IMR-90 (cell line): ENCODE results near the gene UGT3A1. TPM values are rescaled to one million over a fixed set of nuclear protein-coding genes. Genes with fewer than 3 reads are reported as not detected.

Source experiments
- ATAC-seq: fragments of 200-7000 bp; cut with Tn5 transposase; 2 replicates; pipeline ENCODE4 v1.9.1; 2020; ENCODE audit warnings: low read depth, mild to moderate bottlenecking, moderate library complexity
- BruUV-seq: library from RNA; stranded (reverse); fragments of 400-500 nt; replicated peaks from 2 replicates; lab custom pipeline; 2021; lab: Mats Ljungman, UMichigan
- CTCF ChIA-PET: fragments of 300-600 bp; formaldehyde crosslinking; extraction: SDS; loops from one replicate; lab custom pipeline; 2021; ENCODE audit warnings: antibody characterized with exemption; lab: Yijun Ruan, JAX
- POLR2A ChIA-PET: fragments of 300-600 bp; sonication (Branson Sonifier 250); formaldehyde crosslinking; loops from one replicate; lab custom pipeline; 2022; ENCODE audit warnings: antibody characterized with exemption; ENCODE audit not compliant: unreplicated experiment; lab: Charles Lee
- DNase-seq: peaks from one replicate; pipeline ENCODE4 v3.0.0; 2013
- H2AFZ ChIP-seq: replicated peaks from 2 replicates; pipeline ENCODE3; 2013; ENCODE audit warnings: low read length, mild to moderate bottlenecking; ENCODE audit not compliant: poor library complexity
- H2AK5ac ChIP-seq: 2 replicates; pipeline ENCODE4 v1.6.1; 2013; ENCODE audit warnings: low read depth, low read length, inconsistent platforms
- H2AK9ac ChIP-seq: replicated peaks from 2 replicates; pipeline ENCODE3; 2013; ENCODE audit warnings: mild to moderate bottlenecking, low read depth, low read length, moderate library complexity; ENCODE audit not compliant: poor library complexity
- H2BK120ac ChIP-seq: 2 replicates; pipeline ENCODE4 v1.6.1; 2013; ENCODE audit warnings: low read depth, low read length, inconsistent platforms
- H2BK15ac ChIP-seq: 3 replicates; pipeline ENCODE4 v1.6.1; 2013; ENCODE audit warnings: low read depth, low read length, inconsistent platforms
- H2BK20ac ChIP-seq: 2 replicates; pipeline ENCODE4 v1.6.1; 2013; ENCODE audit warnings: low read depth, mild to moderate bottlenecking, inconsistent platforms, low read length, moderate library complexity
- H2BK5ac ChIP-seq: 2 replicates; pipeline ENCODE4 v1.6.1; 2013; ENCODE audit warnings: mild to moderate bottlenecking, low read depth, low read length, inconsistent platforms; ENCODE audit not compliant: poor library complexity, severe bottlenecking
- H3K14ac ChIP-seq: replicated peaks from 2 replicates; pipeline ENCODE4 v1.6.1; 2013; ENCODE audit warnings: low read depth, low read length, inconsistent platforms
- H3K18ac ChIP-seq: 2 replicates; pipeline ENCODE4 v1.6.1; 2013; ENCODE audit warnings: low read depth, low read length, control low read depth
- H3K23ac ChIP-seq: 2 replicates; pipeline ENCODE4 v1.6.1; 2013; ENCODE audit warnings: low read depth, low read length, inconsistent platforms
- H3K27ac ChIP-seq: 2 replicates; pipeline ENCODE4 v1.5.1; 2013; ENCODE audit warnings: mild to moderate bottlenecking, control low read depth, low read length; ENCODE audit not compliant: insufficient read depth
- H3K27me3 ChIP-seq: 2 replicates; pipeline ENCODE4 v1.6.1; 2013; ENCODE audit warnings: low read length; ENCODE audit not compliant: control insufficient read depth, insufficient read depth
- H3K36me3 ChIP-seq: 2 replicates; pipeline ENCODE4 v1.6.1; 2013; ENCODE audit warnings: low read length, mixed read lengths; ENCODE audit not compliant: control insufficient read depth, insufficient read depth
- H3K4ac ChIP-seq: 2 replicates; pipeline ENCODE4 v1.6.1; 2013; ENCODE audit warnings: low read depth, low read length, inconsistent platforms
- H3K4me1 ChIP-seq: 2 replicates; pipeline ENCODE4 v1.6.1; 2013; ENCODE audit warnings: low read length, mixed read lengths; ENCODE audit not compliant: control insufficient read depth, insufficient read depth
- H3K4me2 ChIP-seq: 2 replicates; pipeline ENCODE4 v1.6.1; 2013; ENCODE audit warnings: low read depth, mild to moderate bottlenecking, control low read depth, low read length, moderate library complexity
- H3K4me3 ChIP-seq: 2 replicates; pipeline ENCODE4 v1.5.1; 2013; ENCODE audit warnings: low read depth, mild to moderate bottlenecking, control low read depth, low read length, moderate library complexity; ENCODE audit not compliant: insufficient read depth
- H3K56ac ChIP-seq: 2 replicates; pipeline ENCODE4 v1.6.1; 2013; ENCODE audit warnings: low read length, inconsistent platforms; ENCODE audit not compliant: insufficient read depth; ENCODE audit errors: extremely low read depth
- H3K79me1 ChIP-seq, 2 experiments: 2 replicates each; pipeline ENCODE4 v1.6.1; 2013; ENCODE audit warnings: low read length in 2 of 2, inconsistent platforms in 1 of 2, low read depth in 1 of 2
- H3K9ac ChIP-seq: 2 replicates; pipeline ENCODE4 v1.6.1; 2013; ENCODE audit warnings: low read depth, low read length, control low read depth
- H3K9me1 ChIP-seq: 2 replicates; pipeline ENCODE4 v1.6.1; 2013; ENCODE audit warnings: low read length, inconsistent platforms; ENCODE audit not compliant: insufficient read depth
- H3K9me3 ChIP-seq: 2 replicates; pipeline ENCODE4 v1.6.1; 2013; ENCODE audit warnings: low read length; ENCODE audit not compliant: control insufficient read depth, insufficient read depth
- H4K20me1 ChIP-seq: 2 replicates; pipeline ENCODE4 v1.6.1; 2013; ENCODE audit warnings: low read length, inconsistent platforms; ENCODE audit not compliant: insufficient read depth
- H4K5ac ChIP-seq: 2 replicates; pipeline ENCODE4 v1.6.1; 2013; ENCODE audit warnings: mild to moderate bottlenecking, low read depth, low read length, control low read depth
- H4K8ac ChIP-seq, 2 experiments: 2 replicates each; pipeline ENCODE4 v1.6.1; 2013; ENCODE audit warnings: low read depth in 2 of 2, low read length in 2 of 2, control low read depth in 1 of 2, inconsistent platforms in 1 of 2
- H4K91ac ChIP-seq: 2 replicates; pipeline ENCODE4 v1.6.1; 2013; ENCODE audit warnings: low read depth, low read length, inconsistent platforms; ENCODE audit not compliant: insufficient read depth
- BHLHE40 ChIP-seq: fragments of 150-350 bp; IDR thresholded peaks from 2 replicates; pipeline ENCODE4 v1.6.1; 2016; ENCODE audit warnings: mild to moderate bottlenecking, low read depth, low read length
- CEBPB ChIP-seq: IDR thresholded peaks from 2 replicates; pipeline ENCODE4 v1.6.1; 2012; ENCODE audit warnings: low read depth, low read length, improper control_type of control experiment
- ELK1 ChIP-seq: fragments of 150-350 bp; IDR thresholded peaks from 2 replicates; pipeline ENCODE4 v1.6.1; 2016; ENCODE audit warnings: low read depth, mild to moderate bottlenecking, low read length, moderate library complexity, borderline replicate concordance
- FOS ChIP-seq: fragments of 150-350 bp; IDR thresholded peaks from 2 replicates; pipeline ENCODE4 v1.6.1; 2016; ENCODE audit warnings: low read depth, low read length
- MAFK ChIP-seq: IDR thresholded peaks from 2 replicates; pipeline ENCODE4 v1.6.1; 2012; ENCODE audit warnings: low read depth, low read length, improper control_type of control experiment
- RCOR1 ChIP-seq: IDR thresholded peaks from 2 replicates; pipeline ENCODE4 v1.6.1; 2012; ENCODE audit warnings: mild to moderate bottlenecking, low read length, improper control_type of control experiment; ENCODE audit not compliant: insufficient replicate concordance
- WGBS, 2 experiments: methylation state at CpG; one replicate each; pipeline versions ENCODE4 v1.1.5 to v1.1.7; 2013; ENCODE audit warnings: missing lambda C conversion rate in 2 of 2; ENCODE audit not compliant: insufficient read length in 1 of 2; ENCODE audit errors: extremely low coverage in 2 of 2; 5-methylcytosine and 5-hydroxymethylcytosine counted together
- dilution Hi-C: fragments of 300-500 bp; cut with HindIII; formaldehyde crosslinking; loops from one replicate; pipeline ENCODE4 v1.14.3; 2018; ENCODE audit warnings: low sequenced_read_pairs; ENCODE audit not compliant: unreplicated experiment
- in situ Hi-C: fragments of 300-500 bp; cut with MboI; formaldehyde crosslinking; loops from 3 replicates; pipeline ENCODE4 v1.14.3; 2019; ENCODE audit warnings: low sequenced_read_pairs, inconsistent platforms, mixed read lengths
- intact Hi-C: fragments of 100-400 bp; cut with micrococcal nuclease; formaldehyde crosslinking; loops from 2 replicates; pipeline ENCODE4 v1.10.0; 2022
- polyA plus RNA-seq, 3 experiments: library from polyadenylated mRNA; depleted of rRNA; stranded (reverse); fragments of >200 nt; gene quantifications; 2 replicates each; pipeline ENCODE4 v1.2.3, GENCODE V29; 2012; ENCODE audit warnings: low replicate concordance in 1 of 3
- total RNA-seq: library from RNA; depleted of rRNA; stranded (reverse); fragments of >200 nt; gene quantifications from 2 replicates; pipeline ENCODE4 v1.2.3, GENCODE V29; 2012

UGT3A1 gene
- total and polyA plus RNA-seq, 2 of the 4 experiments (the other 2 are of a cell fraction), result not detected

- WGBS, 2 experiments, result 28% methylated on average over 3 of the region's 5 CpGs; no CpG with 5 or more reads in 1 of the 2 experiments
- H3K18ac ChIP-seq, result no peak overlapping the region
- no peak overlapping the region for H4K5ac ChIP-seq
- no peaks in the 10 kb centered on the region for H3K4me1 ChIP-seq
- H4K91ac ChIP-seq, result no peak overlapping the region
- no peak overlapping the region for H2BK120ac ChIP-seq
- H3K56ac ChIP-seq, result no peak overlapping the region
- no TSS peak for BruUV-seq
- no peaks in the 10 kb centered on the region for H3K27me3 ChIP-seq
- no peaks in the 10 kb centered on the region for H3K36me3 ChIP-seq
- ChIA-PET POLR2A (no interaction called here), CTCF (no interaction called here)
- intact Hi-C loops (no loop called here), in situ Hi-C loops (no loop called here), dilution Hi-C loops (no loop called here)
- H3K27ac ChIP-seq, result no peak overlapping the region
- TF ChIP-seq FOS, result no peak
- TF ChIP-seq RCOR1, result no peak
- TF ChIP-seq MAFK, result no peak
- no peak for TF ChIP-seq CEBPB
- TF ChIP-seq ELK1, result no peak
- TF ChIP-seq BHLHE40, result no peak
- no peaks in the 10 kb centered on the region for H3K79me1 ChIP-seq
- no peak overlapping the region for H2BK20ac ChIP-seq
- H3K4ac ChIP-seq, result no peak overlapping the region
- H2AK9ac ChIP-seq, result no peak overlapping the region
- DNase-seq (no peak), ATAC-seq (no peak)
- no peak overlapping the region for H3K23ac ChIP-seq
- H4K20me1 ChIP-seq, result no peaks in the 10 kb centered on the region
- H3K9me3 ChIP-seq, result no peaks in the 10 kb centered on the region; the same call in 1 of the 2 replicates
- H3K9ac ChIP-seq, result no peak overlapping the region
- no peak overlapping the region for H2BK15ac ChIP-seq
- H4K8ac ChIP-seq, result no peak overlapping the region
- no peaks in the 10 kb centered on the region for H3K9me1 ChIP-seq
- no peak overlapping the region for H3K4me3 ChIP-seq
- no peak overlapping the region for H2AFZ ChIP-seq
- no peak overlapping the region for H2BK5ac ChIP-seq
- H2AK5ac ChIP-seq, result no peak overlapping the region
- no peak overlapping the region for H3K4me2 ChIP-seq
- no peak overlapping the region for H3K14ac ChIP-seq
Observed at GRCh38 chr5:36017622-36018021, 26.4 kb upstream of the UGT3A1 start.
